OCI-M2 (cell line): ENCODE measurements around the gene PRDM5.

Experiments used
- DNase-seq: peaks from one replicate; lab custom pipeline; 2025; ENCODE audit not compliant: unreplicated experiment; lab: John Stamatoyannopoulos, UW

The PRDM5 gene

DNA sequence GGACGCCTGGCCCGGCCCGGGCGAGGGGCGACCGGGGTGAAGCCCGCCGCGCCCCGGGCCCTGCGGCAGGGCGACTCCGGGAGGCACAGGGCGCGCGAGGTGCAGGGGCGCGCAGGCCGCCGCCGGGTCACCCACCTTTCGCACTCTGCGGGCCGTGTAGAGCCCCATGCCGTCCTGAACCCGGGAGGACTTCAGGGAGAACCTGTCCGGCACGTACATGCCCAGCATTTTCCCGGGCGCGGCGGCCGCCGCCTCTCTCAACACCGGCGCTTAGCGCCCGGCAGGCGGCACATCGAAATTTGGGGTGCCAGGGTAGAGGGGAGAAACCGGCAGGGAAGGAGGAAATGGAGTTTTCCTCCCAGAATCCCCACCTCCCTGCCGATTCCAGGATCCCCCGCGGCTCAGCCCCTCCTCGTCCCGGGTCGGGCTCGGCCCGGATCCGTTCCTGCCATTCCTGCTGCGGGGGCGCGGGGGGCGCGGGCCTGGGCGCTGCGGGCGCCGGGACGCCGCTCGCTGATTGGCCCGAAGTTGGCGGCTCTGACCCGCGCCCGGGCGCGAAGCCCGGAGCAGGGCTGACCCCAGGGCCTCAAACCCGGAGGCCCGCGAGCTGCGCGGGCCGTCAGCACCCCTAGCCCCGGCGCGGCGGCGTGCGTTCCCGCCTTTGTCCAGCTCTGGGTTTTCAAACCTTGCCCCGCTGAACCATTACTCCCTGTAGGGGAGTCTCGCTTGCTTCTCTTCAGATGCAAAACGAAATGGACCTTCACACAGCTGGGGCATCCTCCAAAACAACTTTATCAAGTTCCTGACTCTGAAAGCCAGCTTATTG lies at the start of gene PRDM5:
TSS of gene PRDM5 (minus strand) at position 346 of the 826 bp plus-strand sequence. CDS start at position 228, 118 bp downstream.
- no peak for DNase-seq

DNA sequence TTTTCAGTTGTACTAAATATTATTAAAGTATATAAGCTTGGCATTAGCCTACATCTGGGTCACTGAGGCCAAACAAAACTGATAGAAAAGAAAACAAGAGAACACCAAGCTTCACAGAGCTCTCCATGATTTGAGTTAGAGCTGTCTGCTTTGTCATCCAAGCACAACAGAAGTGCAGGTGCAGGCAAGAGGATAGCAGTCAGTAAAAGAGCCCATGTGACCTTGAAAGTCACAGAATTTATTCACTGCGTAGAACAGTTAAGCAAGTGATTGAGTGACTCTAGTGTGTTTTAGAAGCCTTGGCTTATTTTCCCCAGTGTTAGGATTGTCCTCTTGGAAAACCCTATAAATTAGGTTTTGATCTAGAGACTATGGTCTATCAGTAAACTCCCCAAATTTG lies 49.4 kb upstream of the PRDM5 start:
- DNase-seq, result no peak

DNA sequence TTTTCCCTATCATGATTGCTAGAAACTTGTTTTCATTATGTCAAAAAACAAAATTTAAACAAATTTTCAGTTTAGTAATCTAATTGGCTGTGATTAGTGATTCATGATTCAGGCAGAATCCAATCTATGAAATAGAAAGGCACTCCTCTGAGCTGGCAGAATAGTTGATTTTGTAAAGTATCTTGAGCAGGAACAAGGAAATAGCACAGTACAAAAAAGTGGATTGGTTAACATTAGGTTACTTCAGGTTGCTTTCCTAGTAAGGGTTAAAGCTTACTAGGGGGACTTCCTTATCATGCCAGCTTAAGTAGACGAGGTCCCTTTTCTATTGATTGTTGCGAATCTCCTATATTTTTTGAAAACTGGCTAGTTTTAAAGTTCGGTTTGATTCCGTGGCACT lies 43.4 kb upstream of the PRDM5 start:
- no peak for DNase-seq

DNA sequence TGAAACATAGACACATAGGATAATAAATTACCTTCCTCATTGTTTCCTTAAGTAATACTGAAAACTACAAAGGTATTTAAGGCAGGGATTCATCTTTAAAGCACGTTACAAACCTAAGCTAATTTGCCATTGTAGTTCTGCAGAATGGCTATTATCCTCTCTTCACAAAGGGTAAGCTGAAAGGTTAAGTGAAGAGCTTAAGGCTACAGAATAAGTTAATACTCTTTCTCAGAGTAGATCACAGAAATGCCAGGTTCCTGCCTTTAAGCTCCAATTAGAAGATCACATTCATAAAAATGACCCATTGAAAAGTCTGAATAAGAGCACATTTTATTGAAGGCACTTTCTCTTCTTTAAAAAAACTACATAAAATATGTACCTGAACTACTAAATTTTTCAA lies 42.1 kb upstream of the PRDM5 start:
- no peak for DNase-seq

DNA sequence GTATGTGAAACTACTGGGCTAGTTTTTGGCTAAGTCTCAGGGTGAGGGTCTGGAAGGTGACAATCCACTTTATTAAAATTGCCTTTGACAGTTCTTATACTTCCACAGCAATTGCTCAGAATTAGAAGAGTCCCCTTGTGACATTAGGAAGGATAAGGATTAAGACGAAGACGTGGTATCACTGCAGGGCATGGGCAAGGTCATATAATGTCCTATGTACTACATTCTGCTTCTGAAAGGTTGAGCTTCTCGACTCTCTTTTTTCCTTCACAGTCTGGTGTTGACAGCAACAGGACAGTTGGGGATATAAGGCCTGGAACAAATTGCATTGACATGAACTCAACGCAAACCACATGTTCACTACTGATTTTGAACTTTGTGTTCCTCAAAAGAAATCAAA lies 40.9 kb upstream of the PRDM5 start:
- DNase-seq, result no peak

DNA sequence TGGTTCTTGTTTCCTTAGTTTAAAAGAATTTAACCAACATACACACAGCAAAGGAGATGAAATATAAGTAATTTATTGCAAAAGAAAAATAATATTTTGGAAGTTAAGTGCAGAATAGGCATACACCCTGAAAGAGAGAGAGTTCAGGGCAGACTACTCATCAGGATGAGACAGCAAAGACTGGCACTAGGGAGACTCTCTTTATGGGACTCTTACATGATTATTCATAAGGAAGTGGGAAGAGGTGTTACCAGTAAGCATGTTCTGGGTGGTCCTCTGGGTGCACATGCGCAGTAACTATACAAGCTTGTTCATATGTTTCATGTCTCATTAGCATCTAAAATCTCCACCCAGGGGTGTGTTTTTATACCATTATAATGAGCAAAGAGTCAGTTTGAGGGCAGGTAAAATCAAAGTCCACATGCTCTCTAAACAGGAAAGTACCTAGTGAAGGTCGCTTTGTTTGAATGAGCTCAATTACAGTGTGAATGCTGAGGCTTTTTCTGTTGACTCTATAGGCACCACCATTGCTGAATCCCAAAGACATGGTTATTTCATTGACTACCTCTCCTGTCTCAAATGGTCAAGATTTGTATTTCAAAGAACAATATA lies 38.2 kb upstream of the PRDM5 start:
- DNase-seq, result no peak

DNA sequence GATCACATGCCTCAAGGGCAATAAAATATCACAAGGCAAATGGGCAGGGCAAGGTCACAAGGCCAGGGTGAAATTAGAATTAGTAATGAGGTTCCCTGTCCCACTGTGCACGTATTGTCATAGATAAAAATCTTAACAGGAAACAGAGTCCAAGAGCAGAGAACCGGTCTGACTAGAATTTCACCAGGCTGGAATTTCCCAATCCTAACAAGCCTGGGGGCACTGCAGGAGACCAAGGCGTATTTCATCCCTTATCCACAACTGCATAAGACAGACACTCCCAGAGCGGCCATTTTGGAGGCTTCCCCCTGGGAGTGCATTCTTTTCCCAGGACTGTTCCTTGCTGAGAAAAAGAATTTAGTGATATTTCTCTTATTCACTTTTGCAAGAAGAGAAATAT lies 25.9 kb upstream of the PRDM5 start:
- DNase-seq, result no peak

DNA sequence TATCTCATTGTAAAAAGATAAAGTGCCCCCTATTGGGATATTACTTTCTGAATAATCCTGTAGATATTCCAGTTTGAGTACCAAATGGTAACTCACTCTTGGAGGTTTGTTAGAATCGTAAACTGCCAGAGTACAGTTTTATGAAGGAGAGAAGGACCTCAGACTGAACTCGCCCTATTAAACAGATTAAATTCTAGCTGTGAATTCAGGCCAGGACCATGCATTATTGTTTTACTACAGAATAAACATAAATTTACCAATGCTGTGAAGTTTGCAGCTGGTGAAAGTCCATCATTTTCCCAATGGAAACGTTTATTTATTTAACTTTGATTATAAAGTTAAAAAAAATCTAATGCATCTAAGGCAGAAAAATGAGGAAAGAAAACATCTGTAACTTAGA lies 20.2 kb upstream of the PRDM5 start:
- DNase-seq, result no peak

DNA sequence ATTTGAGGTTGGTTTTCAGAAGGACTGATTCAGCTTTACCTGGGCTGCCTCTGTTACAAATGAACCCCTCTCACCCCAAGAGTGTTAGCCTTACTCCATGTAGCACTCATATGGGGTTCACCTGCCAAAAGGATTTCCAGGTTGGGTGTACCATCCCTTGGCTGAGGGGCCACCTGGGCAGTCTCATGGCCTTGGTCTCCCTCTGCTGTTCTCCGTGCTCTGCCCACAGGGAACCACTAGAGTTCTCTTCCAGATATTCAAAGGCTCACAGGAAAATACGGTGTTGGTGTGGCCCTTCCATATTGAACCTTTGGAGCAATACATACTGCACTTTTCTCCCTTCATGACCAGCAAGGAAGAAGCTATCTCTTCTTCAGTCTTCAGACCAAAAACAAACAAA lies 18.0 kb upstream of the PRDM5 start:
- no peak for DNase-seq

DNA sequence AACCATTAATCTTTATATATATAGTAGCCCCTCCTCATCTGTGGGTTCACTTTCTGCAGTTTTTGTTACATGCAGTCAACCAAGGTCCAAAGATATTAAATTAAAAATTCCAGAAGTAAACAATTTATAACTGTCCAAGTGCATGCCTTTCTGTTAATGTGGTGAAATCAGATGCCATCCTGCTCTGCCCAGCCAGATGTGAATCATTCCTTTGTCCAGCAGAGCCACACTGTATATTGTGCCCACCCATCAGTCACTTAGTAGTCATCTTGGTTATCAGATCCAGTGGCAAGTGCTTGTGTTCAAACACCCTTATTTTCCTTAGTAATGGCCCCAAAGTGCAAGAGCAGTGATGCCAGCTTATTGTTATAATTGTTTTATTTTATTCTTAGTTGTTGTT lies 17.2 kb upstream of the PRDM5 start:
- DNase-seq, result no peak

DNA sequence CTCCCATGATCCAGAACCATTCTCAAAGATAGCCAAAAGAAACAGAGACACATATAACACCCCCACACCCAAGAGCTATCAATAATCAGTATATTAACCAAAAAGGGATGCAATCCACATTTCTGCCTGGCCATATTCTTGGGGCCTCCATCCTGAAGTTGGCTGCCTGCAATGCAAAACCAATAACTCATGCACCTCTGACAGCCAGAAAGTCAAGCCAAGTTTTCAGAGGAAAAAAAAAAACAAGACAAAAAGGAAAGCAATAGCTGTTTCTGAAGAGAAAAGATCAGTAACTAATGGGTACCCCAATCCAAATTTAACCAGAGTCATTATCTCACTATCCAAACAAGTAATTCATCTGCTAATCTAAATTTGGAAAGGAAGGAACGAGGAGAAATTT lies 7.3 kb upstream of the PRDM5 start:
- DNase-seq, result no peak

DNA sequence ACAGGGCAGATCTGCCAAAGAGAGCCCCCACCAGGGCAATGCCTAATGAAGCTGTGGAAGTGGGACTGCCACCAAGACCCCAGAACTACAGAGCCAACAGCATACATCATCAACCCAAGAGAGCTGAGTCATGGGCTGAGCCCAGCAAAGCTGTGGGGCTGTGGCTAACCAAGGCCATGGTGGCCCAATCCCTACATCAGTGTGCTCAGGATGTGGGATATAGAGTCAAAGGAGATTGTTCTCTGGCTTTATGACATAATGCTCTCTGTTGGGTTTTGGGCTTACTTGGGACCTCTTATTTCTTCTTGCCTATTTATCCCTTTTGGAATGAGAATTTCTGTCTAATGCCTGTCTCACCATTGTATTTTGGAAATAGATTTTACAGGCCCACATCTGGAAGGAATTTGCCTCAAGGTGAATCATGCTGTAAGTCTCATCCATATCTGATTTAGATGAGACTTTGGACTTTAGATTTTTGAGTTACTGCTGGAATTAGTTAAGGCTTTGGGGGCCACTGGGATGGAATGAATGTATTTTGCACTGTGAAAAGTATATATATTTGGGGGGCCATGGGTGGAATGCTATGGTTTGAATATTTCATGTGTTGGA lies 5.4 kb upstream of the PRDM5 start:
- no peak for DNase-seq

DNA sequence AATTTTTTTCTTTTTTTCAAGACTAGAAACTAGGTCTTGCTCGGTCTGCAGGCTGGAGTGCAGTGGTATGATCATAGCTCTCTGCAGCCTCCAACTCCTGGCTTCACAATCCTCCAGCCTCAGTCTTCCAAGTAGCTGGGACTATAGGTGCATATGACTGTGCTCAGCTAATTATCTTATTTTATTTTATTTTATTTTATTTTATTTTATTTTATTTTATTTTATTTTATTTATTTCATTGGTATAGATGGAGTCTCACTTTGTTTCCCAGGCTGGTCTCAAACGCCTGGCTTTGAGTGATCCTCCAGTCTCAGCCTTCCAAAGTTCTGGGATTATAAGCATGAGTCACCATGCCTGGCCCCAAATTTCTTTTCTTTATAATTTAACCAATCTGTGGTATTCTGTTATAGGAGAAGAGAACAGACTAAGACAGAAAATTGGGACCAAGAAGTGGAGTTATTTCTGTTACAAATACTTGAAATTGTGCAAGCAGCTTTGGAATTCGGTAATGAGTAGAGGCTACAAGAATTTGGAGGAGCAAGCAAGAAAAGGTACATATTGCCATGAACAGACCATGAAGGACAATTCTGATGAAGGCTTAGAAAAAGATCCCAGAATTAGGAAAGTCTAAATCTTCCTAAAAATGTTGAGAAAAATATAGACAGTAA lies 4.0 kb upstream of the PRDM5 start:
- no peak for DNase-seq

DNA sequence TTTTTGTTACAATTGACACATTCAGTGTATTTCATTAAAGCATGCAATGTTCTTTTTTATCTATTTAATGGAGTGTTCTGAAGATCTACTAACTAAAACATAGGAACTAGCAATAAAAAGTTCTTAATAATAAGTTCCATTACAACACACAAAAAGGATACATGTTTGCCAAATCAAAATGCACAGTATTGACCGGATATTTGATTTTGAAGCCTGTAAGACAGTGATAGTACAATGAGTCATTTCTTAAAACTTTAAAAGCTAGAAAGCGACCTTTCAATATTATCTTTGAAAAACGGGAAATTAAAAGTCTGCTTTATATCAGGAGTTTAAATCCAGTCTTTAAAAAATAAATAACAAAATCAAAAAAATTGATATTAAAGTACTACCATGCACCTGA lies 2.4 kb upstream of the PRDM5 start:
- no peak for DNase-seq

DNA sequence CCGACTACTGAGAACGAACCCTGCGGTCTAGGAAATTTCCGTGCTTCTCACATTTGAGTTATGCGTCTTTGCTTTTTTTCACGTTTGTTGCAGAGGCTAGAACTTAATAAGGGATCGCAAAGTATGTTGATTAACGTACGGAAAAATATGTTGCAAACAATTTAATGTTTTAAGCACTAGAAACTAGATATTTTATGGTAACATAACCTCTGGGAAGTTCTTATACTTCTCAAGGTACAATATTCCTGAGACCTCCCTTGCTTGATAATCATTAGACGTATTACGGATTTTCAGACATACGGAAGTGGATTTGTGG lies 639 bp upstream of the PRDM5 start:
- DNase-seq, result no peak

DNA sequence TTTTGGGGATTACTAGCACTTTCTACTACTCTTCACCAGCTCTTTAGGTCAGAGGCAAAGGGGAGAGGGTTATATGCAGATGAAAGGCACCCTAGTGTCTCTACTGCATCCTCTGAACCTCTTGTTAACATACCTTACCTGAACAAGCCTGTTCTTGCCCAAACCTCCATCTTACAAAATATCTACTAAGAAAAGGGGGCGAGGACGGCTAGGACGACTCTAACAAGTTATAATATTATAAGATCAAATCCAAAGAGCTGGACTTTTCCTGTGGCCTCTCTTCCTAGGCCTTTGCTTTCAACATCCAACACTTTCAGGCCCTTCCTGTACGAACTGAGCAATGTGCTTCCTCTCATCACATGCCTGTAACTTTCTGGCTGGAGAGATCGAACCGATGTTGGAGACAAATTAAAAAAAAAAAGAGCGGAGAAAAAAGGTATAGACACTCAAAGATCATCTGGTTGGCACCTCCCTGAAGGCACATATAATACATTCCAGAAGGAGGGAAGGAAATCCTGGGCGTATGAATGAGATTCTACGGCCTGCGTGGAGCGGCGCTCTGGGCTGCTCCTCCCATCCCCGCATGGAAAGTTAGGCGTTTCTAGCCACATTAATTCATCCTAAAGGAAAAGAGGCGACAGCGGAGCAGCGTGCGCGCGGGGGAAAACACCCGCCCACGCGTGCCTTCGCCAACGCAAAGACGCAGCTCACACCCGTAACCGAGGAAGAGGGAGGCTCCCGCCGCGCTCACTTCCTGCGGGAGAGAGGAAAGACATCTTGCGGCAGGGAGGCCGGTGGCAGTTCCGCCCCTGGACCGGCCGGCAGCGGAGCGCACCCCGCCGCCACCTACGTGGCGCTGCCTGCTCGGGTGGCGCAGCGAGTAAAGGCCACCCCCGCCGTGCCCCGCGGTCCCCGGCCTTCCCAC lies 808 bp downstream of the PRDM5 start:
- DNase-seq, result no peak

DNA sequence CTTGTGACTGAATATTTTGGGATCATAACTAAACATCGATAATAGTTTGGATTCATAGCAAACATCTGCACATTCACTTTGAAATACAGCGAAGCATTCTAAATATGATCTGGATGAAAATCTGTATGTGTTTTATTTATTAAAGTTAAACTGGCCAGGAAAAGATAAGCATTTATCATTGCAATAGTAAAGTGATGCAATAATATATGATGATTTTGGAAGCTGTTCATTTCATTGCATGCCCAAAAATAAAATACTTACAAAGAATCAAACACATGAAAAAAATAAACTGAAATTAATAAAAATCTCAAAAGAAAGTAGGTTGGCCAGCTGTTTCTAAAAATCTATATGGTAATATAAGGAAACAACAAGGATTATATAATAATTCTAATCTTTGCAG lies 1.9 kb downstream of the PRDM5 start:
- DNase-seq, result no peak

DNA sequence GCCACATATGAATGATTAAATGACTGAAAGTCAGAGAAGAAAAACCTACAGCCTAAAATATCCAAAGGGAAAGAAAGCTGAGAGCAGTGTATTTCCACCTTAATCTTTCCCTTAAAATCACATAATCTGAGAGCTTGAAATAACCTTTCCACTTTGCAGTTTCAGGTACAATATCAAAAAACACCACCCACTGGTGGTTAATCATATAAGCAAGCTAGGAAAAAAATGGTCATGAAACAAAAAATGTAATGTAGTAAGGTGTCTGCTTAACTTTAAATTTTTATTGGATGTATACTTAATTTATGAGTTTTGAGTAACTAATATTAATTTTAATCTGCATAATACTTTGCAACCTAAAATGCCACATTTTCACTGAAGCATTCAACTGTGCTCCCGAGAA lies 3.2 kb downstream of the PRDM5 start:
- DNase-seq, result no peak

DNA sequence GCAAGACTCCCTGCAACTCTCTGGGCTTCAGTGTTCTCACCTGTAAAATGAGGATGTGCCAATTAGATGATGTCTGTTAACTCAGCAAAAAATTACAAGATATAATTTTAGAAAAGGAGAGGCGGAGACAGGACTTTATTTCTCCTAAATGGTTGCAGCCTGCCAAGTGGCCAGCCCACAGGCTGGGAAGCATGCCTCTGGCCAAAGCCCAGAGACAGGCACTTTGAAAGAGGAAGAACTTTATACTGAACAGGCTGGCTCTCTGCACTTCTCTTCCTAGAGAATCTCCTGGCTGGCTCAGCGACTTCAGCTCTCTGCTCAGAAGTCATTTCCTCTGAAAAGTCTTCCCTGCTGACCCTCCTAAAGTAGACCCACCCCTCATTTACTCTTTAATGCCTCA lies 3.7 kb downstream of the PRDM5 start:
- no peak for DNase-seq

DNA sequence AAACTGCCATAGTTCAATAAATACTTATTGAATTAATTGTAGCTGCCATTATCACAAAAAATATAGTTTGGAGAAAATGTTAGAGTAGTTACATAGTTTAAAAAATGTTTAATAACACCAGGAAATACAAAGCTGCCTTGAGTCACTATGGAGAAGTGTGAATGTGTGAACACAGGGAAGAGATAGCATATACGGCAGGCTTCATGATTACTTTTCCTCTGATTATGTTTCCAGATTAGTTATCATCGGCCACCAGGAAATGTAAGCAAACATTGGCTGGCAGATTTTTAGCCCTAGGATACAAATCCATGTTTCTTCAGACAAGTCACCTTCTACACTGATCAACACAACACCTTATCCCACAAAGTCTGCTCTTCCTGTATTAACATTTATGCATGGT lies 4.4 kb downstream of the PRDM5 start:
- DNase-seq, result no peak

DNA sequence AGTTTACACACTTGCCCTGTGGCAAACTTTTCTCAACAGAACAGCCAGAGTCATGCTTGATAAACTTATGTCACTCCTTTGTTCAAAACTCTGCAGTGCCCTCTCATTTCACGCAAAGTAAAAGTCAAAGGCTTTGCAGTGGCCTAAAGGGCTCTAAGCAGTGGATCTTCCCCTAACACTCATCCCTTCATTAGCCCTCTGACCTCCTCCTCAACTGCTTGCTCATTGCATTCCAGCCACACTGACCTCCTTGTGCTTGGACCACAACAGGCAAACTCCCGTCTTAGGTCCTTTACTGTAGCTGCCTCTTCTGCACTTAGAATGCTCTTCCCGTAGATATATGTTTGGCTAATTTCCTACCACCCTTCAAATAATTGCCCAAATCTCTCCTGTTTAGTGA lies 5.6 kb downstream of the PRDM5 start:
- no peak for DNase-seq
